GM23248 (cell line): ENCODE data around the gene FAM131B. TPM values are rescaled to one million over a fixed set of nuclear protein-coding genes. Genes with fewer than 3 reads are reported as not detected.

Source experiments
- DNase-seq: peaks from one replicate; pipeline ENCODE4 v3.0.0-alpha.2; 2015
- H2AFZ ChIP-seq: fragments of 200-600 bp; sonication (generic); 2 replicates; pipeline ENCODE4 v1.6.1; 2016; ENCODE audit warnings: antibody characterized with exemption
- H3F3A ChIP-seq: fragments of 200-600 bp; sonication (generic); 2 replicates; pipeline ENCODE4 v1.6.1; 2016; ENCODE audit warnings: mild to moderate bottlenecking, antibody characterized with exemption, mixed run types; ENCODE audit not compliant: insufficient read depth
- H3K27ac ChIP-seq: fragments of 200-600 bp; sonication (generic); 2 replicates; pipeline ENCODE4 v1.5.1; 2016; ENCODE audit warnings: mild to moderate bottlenecking
- H3K27me3 ChIP-seq: fragments of 200-600 bp; sonication (generic); replicated peaks from 2 replicates; pipeline ENCODE4 v1.6.1; 2016; ENCODE audit warnings: mild to moderate bottlenecking; ENCODE audit not compliant: insufficient read depth
- H3K36me3 ChIP-seq: fragments of 200-600 bp; sonication (generic); 2 replicates; pipeline ENCODE4 v1.6.1; 2016; ENCODE audit warnings: low read depth, mild to moderate bottlenecking
- H3K4me1 ChIP-seq: fragments of 200-600 bp; sonication (generic); 2 replicates; pipeline ENCODE4 v1.6.1; 2016; ENCODE audit warnings: mild to moderate bottlenecking; ENCODE audit not compliant: insufficient read depth
- H3K4me2 ChIP-seq: fragments of 200-600 bp; sonication (generic); one replicate; pipeline ENCODE4 v1.6.1; 2016; ENCODE audit warnings: mild to moderate bottlenecking; ENCODE audit not compliant: unreplicated experiment
- H3K4me3 ChIP-seq: fragments of 200-600 bp; sonication (generic); 2 replicates; pipeline ENCODE4 v1.5.1; 2016; ENCODE audit warnings: mild to moderate bottlenecking
- H3K79me2 ChIP-seq: fragments of 200-600 bp; sonication (generic); 2 replicates; pipeline ENCODE4 v1.6.1; 2016; ENCODE audit warnings: mild to moderate bottlenecking; ENCODE audit not compliant: insufficient read depth
- H3K9ac ChIP-seq: fragments of 200-600 bp; sonication (generic); 2 replicates; pipeline ENCODE4 v1.6.1; 2016; ENCODE audit warnings: mild to moderate bottlenecking
- H3K9me2 ChIP-seq: fragments of 200-600 bp; sonication (generic); 2 replicates; pipeline ENCODE4 v1.6.1; 2016; ENCODE audit warnings: mixed run types, mild to moderate bottlenecking, moderate library complexity; ENCODE audit not compliant: insufficient read depth
- H3K9me3 ChIP-seq: fragments of 200-600 bp; sonication (generic); one replicate; pipeline ENCODE4 v1.6.1; 2017; ENCODE audit warnings: low read depth
- H4K20me1 ChIP-seq: fragments of 200-600 bp; sonication (generic); 2 replicates; pipeline ENCODE4 v1.6.0; 2016; ENCODE audit not compliant: insufficient read depth
- EZH2 ChIP-seq: fragments of 200-600 bp; sonication (generic); IDR thresholded peaks from 2 replicates; pipeline ENCODE4 v1.6.1; 2018; ENCODE audit warnings: antibody characterized with exemption, mild to moderate bottlenecking; ENCODE audit not compliant: insufficient read depth, poor library complexity, severe bottlenecking
- EZH2phosphoT487 ChIP-seq: fragments of 200-600 bp; sonication (generic); IDR thresholded peaks from 2 replicates; pipeline ENCODE4 v1.6.1; 2018; ENCODE audit warnings: antibody characterized with exemption, moderate library complexity, mild to moderate bottlenecking, low read depth; ENCODE audit not compliant: insufficient read depth
- WGBS, 2 experiments: methylation state at CpG; one replicate each; pipeline ENCODE4 v1.1.6; 2015 to 2017; ENCODE audit warnings: low lambda C conversion rate in 2 of 2, low coverage in 1 of 2; ENCODE audit errors: missing lambda C conversion rate in 2 of 2; 5-methylcytosine and 5-hydroxymethylcytosine counted together
- in situ Hi-C: fragments of 300-500 bp; cut with MboI; formaldehyde crosslinking; loops from 2 replicates; pipeline ENCODE4 v1.15.0; 2020
- polyA plus RNA-seq: library from polyadenylated mRNA; unstranded; fragments of >200 nt; fragmentation: Nextera tagmentation; extraction: Ambion mirVana; gene quantifications from 2 replicates; pipeline ENCODE4 v1.2.1, GENCODE V29; 2016
- total RNA-seq: library from RNA; depleted of rRNA; stranded (reverse); fragments of >200 nt; shearing (Covaris generic); gene quantifications from 2 replicates; pipeline ENCODE4 v1.2.3, GENCODE V29; 2014

The FAM131B gene
- total and polyA plus RNA-seq, 2 experiments from 2014 or later: 0.50 to 3.0 TPM

- Histone ChIP-seq H3K4me1 (no peaks in the 10 kb centered on the region), H3K27ac (no peak overlapping the region)
- WGBS, 2 experiments: 64 to 73% methylated on average over 7 to 8 of the region's 8 CpGs
These were observed 8.1 kb downstream of the FAM131B start for GRCh38 chr7:143354376-143354775.

GRCh38 chr7:143352531-143353002 lies 9.9 kb downstream of the FAM131B start:
- TF ChIP-seq EZH2phosphoT487 (no peak), EZH2 (no peak)
- Histone ChIP-seq H3K27me3 (peaks cover 15% of the 10 kb centered on the region; the same call in 1 of the 2 replicates), H3F3A (no peaks in the 10 kb centered on the region), H2AFZ (no peak overlapping the region), H3K79me2 (no peaks in the 10 kb centered on the region), H3K4me1 (no peaks in the 10 kb centered on the region), H3K9me3 (no peaks in the 10 kb centered on the region), H3K4me2 (no peak overlapping the region), H3K27ac (no peak overlapping the region), H3K9me2 (no peaks in the 10 kb centered on the region), H3K4me3 (no peak overlapping the region), H3K36me3 (no peaks in the 10 kb centered on the region), H4K20me1 (no peaks in the 10 kb centered on the region), H3K9ac (no peak overlapping the region)
- in situ Hi-C loops: no loop called here
- WGBS, 2 experiments: 71 to 76% methylated on average over 11 of the region's 11 CpGs
- no peak for DNase-seq

More at GRCh38 chr7:143354376-143354775, 8.1 kb downstream of the FAM131B start:
- no peaks in the 10 kb centered on the region for H3K9me2 ChIP-seq
- H3K9ac ChIP-seq: no peak overlapping the region
- TF ChIP-seq EZH2phosphoT487 (no peak), EZH2 (no peak)
- no peaks in the 10 kb centered on the region for H3K9me3 ChIP-seq
- in situ Hi-C loops: no loop called here
- H3F3A ChIP-seq: no peaks in the 10 kb centered on the region
- no peaks in the 10 kb centered on the region for H3K36me3 ChIP-seq
- peaks cover 7% of the 10 kb centered on the region; the same call in 1 of the 2 replicates for H3K27me3 ChIP-seq
- DNase-seq: no peak
- H2AFZ ChIP-seq: no peak overlapping the region
- no peaks in the 10 kb centered on the region for H3K79me2 ChIP-seq
- H3K4me2 ChIP-seq: no peak overlapping the region
- H4K20me1 ChIP-seq: no peaks in the 10 kb centered on the region
- no peak overlapping the region for H3K4me3 ChIP-seq

- Histone ChIP-seq H3K36me3 (no peaks in the 10 kb centered on the region), H3K9ac (no peak overlapping the region), H3K4me1 (no peaks in the 10 kb centered on the region), H4K20me1 (no peaks in the 10 kb centered on the region), H3K4me2 (no peak overlapping the region), H3K9me2 (no peaks in the 10 kb centered on the region), H3K79me2 (no peaks in the 10 kb centered on the region), H3K27me3 (peaks cover 15% of the 10 kb centered on the region; the same call in 1 of the 2 replicates), H2AFZ (no peak overlapping the region), H3K4me3 (no peak overlapping the region), H3F3A (no peaks in the 10 kb centered on the region), H3K27ac (no peak overlapping the region), H3K9me3 (no peaks in the 10 kb centered on the region)
- in situ Hi-C loops: no loop called here
- DNase-seq: no peak
- TF ChIP-seq EZH2 (no peak), EZH2phosphoT487 (no peak)
- 50 to 58% methylated on average over 8 to 9 of the region's 9 CpGs for WGBS, 2 experiments
These were observed 10.9 kb downstream of the FAM131B start for GRCh38 chr7:143351574-143351973.

- H3K9me3 ChIP-seq: no peaks in the 10 kb centered on the region
- H3K4me2 ChIP-seq: no peak overlapping the region
- TF ChIP-seq EZH2: no peak
- no peak for TF ChIP-seq EZH2phosphoT487
- H3K9ac ChIP-seq: no peak overlapping the region
- in situ Hi-C loops: no loop called here
- no peaks in the 10 kb centered on the region for H3K4me1 ChIP-seq
- 57 to 63% methylated on average over 5 of the region's 5 CpGs for WGBS, 2 experiments
- H3K9me2 ChIP-seq: no peaks in the 10 kb centered on the region
- no peaks in the 10 kb centered on the region for H3F3A ChIP-seq
- H2AFZ ChIP-seq: no peak overlapping the region
- no peaks in the 10 kb centered on the region for H3K36me3 ChIP-seq
- DNase-seq: no peak
- no peaks in the 10 kb centered on the region for H3K79me2 ChIP-seq
- H4K20me1 ChIP-seq: no peaks in the 10 kb centered on the region
- H3K27me3 ChIP-seq: peaks cover 15% of the 10 kb centered on the region; the same call in 1 of the 2 replicates
- no peak overlapping the region for H3K27ac ChIP-seq
- H3K4me3 ChIP-seq: no peak overlapping the region
These were observed 11.5 kb downstream of the FAM131B start for GRCh38 chr7:143351060-143351459.

- Histone ChIP-seq H2AFZ (no peak overlapping the region), H3K4me1 (no peaks in the 10 kb centered on the region), H3K9me2 (no peaks in the 10 kb centered on the region), H3K9me3 (no peaks in the 10 kb centered on the region), H3F3A (no peaks in the 10 kb centered on the region), H3K4me3 (no peak overlapping the region), H4K20me1 (no peaks in the 10 kb centered on the region), H3K27me3 (peaks cover 19% of the 10 kb centered on the region), H3K27ac (no peak overlapping the region), H3K4me2 (no peak overlapping the region), H3K79me2 (no peaks in the 10 kb centered on the region), H3K36me3 (no peaks in the 10 kb centered on the region), H3K9ac (no peak overlapping the region)
- WGBS, 2 experiments: 12 to 17% methylated on average over 5 of the region's 5 CpGs
- no peak for DNase-seq
- in situ Hi-C loops: no loop called here
- no peak for TF ChIP-seq EZH2
- no peak for TF ChIP-seq EZH2phosphoT487
These were observed 14.6 kb downstream of the FAM131B start for GRCh38 chr7:143347950-143348349.
